ENCODE measurements around the gene IQGAP1. TPM values are rescaled to one million over a fixed set of nuclear protein-coding genes. Genes with fewer than 3 reads are reported as not detected.
A peak's percentile ranks its signal among the peaks of the same experiment; 100 is the strongest.
"Not testable (repeated sequence)": the region's sequence is repeated elsewhere in the genome, so short reads cannot be mapped to it uniquely, and the experiment has no call there.

The IQGAP1 gene
- total RNA-seq, 1 donor: 297 TPM

DNA sequence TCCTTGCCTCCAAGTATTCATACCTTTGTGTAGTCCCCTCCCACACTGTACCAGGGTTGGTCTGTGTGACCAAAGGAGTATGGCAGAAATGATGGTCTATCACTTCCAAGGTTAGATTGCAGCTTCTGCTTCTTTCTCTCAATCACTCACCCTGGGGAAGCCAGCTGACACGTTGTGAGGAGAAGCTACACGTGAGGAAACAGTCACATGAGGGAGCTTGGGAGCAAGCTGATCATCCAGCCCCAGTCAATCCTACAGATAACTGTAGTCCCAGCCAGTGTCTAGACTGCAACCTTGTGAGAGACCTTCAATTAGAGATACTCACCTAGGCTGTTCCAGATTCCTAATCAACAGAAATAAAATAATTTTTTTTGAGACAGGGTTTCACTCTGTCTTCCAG, 42.2 kb upstream of the IQGAP1 start:
- no peak for DNase-seq (ENCODE audit: low read depth)
- H3K4me3 ChIP-seq (ENCODE audit: low read depth, low read length): no peak overlapping the region
- TF ChIP-seq, protein P1, sequence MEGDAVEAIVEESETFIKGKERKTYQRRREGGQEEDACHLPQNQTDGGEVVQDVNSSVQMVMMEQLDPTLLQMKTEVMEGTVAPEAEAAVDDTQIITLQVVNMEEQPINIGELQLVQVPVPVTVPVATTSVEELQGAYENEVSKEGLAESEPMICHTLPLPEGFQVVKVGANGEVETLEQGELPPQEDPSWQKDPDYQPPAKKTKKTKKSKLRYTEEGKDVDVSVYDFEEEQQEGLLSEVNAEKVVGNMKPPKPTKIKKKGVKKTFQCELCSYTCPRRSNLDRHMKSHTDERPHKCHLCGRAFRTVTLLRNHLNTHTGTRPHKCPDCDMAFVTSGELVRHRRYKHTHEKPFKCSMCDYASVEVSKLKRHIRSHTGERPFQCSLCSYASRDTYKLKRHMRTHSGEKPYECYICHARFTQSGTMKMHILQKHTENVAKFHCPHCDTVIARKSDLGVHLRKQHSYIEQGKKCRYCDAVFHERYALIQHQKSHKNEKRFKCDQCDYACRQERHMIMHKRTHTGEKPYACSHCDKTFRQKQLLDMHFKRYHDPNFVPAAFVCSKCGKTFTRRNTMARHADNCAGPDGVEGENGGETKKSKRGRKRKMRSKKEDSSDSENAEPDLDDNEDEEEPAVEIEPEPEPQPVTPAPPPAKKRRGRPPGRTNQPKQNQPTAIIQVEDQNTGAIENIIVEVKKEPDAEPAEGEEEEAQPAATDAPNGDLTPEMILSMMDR (IDR thresholded peaks at IDR 0.05; ENCODE audit: insufficient read depth, low read depth, low read length): no peak

DNA sequence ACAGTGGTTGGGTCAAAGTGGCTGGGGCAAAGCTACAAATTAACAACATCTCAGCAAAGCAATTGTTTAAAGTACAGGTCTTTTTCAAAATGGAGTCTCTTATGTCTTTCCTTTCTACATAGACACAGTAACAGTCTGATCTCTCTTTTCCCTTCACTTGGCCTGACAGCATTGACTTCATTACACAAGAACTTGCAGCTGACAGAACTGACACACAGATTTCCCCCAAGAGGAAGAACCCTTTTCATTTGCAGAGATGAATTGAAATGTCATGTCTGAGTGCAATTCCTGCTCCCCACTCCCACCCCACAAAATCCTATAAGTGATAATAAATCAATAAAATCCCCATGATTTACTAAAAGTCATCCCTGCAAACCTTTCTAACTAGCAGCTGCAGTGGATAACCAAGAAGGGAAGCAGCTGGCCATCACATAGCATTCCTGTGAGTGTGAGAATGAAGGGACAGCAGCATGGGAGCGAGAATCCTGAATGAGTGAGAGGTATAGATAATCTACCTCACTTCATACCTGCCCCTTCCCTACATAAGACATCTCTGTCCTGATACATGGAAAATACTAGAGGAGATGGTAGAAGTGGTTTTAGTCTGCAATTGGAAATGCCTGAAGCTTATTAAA, 40.5 kb upstream of the IQGAP1 start:
- not testable (repeated sequence) for DNase-seq (ENCODE audit: low read depth); H3K4me3 ChIP-seq (ENCODE audit: low read depth, low read length)

DNA sequence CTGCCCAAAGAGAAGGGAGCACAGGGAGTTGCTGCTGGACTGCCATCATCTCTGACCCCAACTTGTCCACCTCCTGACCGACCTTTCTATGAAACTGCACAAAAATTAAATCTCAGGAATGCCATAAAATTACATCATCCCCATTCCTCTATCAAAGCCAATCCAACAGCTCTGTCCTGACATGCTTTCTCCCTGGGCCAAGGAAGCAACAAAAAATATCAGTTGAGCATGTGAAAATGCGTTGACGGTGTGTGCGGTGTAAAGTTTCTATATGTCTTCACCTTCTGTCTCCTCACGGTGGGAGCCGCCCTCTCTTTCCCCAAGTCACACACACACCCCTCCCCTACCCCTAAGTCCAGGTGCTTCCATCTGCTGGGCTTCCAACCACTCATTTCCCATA, 39.6 kb upstream of the IQGAP1 start:
- TF ChIP-seq, protein P1 (IDR thresholded peaks at IDR 0.05; ENCODE audit: insufficient read depth, low read depth, low read length): no peak
- no peak for DNase-seq (ENCODE audit: low read depth)
- H3K4me3 ChIP-seq (ENCODE audit: low read depth, low read length): no peak overlapping the region

DNA sequence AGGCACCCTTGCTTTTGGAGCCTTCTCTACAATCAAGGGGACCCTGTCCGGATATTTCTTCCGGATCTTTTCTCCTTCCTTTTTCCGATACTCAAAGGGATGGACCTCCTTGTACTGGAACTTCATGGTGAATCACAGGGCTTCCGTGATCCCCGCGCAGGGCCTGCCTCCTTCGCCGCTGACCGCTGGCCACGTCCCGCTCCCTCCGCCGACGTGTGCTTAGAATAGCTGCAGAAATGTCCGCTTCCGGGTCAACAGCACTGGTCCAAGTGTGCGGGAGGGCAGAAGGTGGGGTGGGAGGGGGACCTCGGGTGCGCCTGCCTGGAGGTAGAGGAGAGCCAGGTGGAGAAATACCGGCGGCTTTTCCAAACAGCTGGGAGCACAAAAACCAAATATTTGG, 39.0 kb upstream of the IQGAP1 start:
- TF ChIP-seq, protein P1 (IDR thresholded peaks at IDR 0.05; ENCODE audit: insufficient read depth, low read depth, low read length): no peak
- H3K4me3 ChIP-seq (ENCODE audit: low read depth, low read length): no peak overlapping the region
- no peak for DNase-seq (ENCODE audit: low read depth)

DNA sequence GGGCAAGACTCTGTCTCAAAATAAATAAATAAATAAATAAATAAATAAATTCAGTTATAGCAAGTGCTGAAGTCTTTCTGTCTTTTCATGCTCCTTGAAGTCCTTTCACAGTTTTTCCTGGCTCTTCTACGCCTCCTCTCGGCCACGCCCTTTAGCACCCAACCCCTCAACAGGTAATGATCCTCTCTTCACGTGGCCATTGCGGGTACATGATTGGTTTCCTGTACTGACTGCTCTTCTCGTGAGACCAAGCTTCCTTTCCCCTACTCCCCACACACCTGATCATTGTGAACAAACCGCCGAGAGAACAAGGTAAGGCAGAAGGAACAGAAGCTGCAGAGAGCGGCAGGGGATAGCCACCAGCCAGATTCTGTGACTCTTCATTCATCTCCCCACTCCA, 38.2 kb upstream of the IQGAP1 start:
- DNase-seq (ENCODE audit: low read depth): no peak
- H3K4me3 ChIP-seq (ENCODE audit: low read depth, low read length): no peak overlapping the region
- TF ChIP-seq, protein P1 (IDR thresholded peaks at IDR 0.05; ENCODE audit: insufficient read depth, low read depth, low read length): no peak

DNA sequence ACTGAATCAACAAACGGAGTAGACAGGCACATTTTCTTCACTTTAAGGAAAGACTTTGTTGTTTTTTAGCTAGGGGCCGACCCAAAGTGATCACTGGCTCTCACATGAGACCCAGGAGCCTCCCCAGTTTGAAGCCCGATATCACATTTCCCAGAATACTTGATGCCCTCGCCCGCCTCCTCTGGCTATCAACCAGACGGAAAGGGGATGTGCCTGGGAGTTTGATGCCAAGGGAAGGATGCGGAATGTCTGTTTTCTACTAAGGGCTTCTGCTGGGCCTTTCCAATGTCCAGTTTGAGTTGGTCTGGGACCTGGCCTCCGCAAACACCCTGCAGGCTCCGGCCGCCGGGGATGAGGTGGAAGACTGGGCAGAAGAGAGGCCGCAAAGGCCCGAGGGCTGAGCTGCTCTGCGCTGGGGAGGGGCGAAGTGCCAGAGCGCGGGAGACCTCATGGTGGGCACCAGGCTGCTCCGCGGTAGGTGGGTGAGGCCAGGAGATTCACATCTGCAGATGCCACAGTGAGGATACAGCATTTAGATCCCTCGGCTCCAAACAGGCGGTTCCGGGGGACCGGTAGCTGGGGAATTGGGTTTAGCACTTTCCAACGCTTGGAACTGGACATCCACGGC, 36.4 kb upstream of the IQGAP1 start:
- DNase-seq (ENCODE audit: low read depth): no peak
- peak overlapping the region; percentile 82 for H3K4me3 ChIP-seq (ENCODE audit: low read depth, low read length)
- TF ChIP-seq, protein P1 (IDR thresholded peaks at IDR 0.05; ENCODE audit: insufficient read depth, low read depth, low read length): no peak

DNA sequence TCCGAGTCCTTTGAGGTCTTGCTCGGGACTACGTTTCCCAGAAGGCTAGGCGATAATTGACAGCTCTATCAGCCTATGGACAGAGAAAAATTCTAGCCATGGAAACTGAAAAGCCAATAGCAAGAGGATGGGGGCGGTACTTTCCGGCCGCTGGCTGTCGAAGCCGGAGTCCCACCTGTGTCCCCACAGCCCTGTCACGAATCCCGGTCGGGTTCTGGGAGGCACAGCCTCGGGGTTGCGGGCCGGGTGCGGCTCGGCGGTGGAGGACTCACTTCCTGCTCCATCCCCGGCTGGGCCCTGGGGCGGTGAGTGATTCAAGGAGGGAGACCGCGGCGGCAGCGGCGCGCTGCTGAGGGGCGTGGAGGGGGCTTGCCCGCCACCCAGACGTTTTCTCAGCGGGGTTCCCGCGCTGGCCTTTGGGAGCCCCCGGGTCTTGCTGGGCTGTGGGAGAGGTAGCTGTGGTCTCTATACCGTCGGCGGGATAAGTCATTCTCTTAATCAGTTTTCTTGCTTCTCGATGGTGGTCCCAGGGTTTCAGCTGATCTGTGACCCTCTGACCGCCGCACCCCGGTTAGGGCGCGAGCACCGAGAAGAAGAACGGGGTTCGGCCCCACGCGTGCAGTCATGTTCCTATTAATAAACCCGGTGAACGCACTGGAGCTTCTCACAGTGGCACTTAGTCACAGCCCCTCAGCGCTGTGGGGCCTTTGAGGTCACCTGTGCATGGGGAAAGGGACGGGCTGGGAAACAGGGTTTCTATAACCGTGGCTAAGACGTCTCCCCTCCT, 35.7 kb upstream of the IQGAP1 start, which contains the start of gene ZNF774:
ZNF774 (plus strand) TSS at position 178 of the 787 bp plus-strand sequence. CDS start 2,377 bp downstream, outside the sequence.
- peak; percentile 96 for DNase-seq (ENCODE audit: low read depth)
- peak within 1 kb of the TSS; percentile 82 for H3K4me3 ChIP-seq (ENCODE audit: low read depth, low read length)
- TF ChIP-seq, protein P1 (IDR thresholded peaks at IDR 0.05; ENCODE audit: insufficient read depth, low read depth, low read length): no peak
